ENCODE results near the gene POFUT2.

POFUT2 gene

DNA sequence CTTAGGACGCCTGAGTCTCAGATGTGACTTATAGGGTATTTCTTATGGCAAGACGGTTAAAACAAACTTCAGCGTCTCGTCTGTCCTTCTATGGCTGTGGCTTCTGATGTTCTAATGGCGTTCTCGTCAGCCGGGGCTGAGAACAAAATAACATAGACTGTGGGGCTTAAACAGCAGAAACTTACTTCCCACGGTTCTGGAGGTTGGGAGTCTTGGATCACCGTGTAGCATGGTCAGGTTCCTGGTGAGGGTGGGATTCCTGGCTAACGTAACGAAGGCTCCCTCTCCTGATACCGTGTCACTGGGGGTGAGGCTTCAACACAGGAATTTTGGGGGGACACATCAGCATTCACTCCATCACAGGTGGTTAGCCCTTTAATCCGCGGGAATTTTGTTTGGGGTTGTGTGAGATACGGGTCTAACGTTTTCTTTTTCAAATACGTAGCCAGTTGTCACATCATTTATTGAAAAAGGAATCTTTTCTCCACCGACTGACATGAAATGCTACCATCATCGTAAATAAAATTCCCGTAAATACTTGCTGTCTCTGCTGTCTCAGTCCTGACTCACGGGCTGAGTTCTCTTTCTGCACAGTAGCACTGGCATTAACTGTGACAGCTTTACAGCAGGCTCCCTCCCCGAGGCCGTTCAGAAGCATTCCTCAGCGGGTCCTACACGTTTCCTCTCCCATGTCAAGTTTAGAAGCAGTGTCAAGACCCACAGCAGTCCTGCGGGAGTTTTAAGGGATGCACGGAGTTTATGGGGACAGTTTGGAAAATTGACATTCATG, 8.1 kb upstream of the POFUT2 start:
- no peak for TF ChIP-seq JUND (IDR thresholded peaks at IDR 0.05; ENCODE audit: low read depth)
- in situ Hi-C loops (cut with HindIII; ENCODE audit: low pct_unique_long_range_greater_than_20kb, low sequenced_read_pairs), result no loop called here
- no peak for DNase-seq (ENCODE audit: low read depth in 1 of 2, low spot score in 1 of 2)

DNA sequence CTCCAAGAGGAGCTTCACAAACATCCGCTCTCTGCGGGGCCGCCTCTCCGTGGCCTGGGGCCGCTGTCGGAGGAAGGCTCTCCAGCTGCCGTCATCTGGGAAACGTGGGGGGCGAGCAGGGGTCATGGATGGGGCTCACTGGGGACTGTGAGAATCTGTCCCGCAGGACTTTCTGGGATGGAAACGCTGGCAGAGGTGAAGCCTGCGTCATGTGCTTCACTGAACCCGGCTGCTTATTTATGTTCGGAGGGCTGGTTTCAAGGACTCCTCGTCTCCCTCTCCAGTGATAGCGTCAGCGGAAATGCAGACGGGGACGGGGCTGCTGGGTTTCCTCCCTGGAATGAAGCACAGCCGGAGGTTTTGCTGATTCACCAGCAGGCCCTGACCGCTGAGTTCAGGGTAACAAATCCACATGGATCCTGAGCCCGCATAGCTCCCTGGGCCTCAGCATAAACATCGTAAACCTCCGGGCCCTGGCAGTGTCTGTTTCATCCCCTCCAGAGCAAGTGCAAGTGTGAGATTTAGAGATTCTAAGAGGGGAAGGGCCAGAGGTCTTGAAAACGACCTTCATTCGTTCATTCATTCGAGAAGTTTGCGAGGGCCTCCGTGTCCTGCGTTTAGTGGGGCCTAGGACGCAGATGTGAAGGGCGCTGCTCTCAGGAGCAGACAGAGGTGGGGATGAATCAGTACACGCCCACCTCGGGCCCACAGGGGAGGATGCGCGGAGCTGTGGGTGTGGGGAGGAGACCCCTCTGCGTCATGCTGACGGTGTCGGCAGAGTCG, 7.0 kb upstream of the POFUT2 start:
- in situ Hi-C loops (cut with HindIII; ENCODE audit: low pct_unique_long_range_greater_than_20kb, low sequenced_read_pairs), result no loop called here
- no peak for DNase-seq (ENCODE audit: low read depth in 1 of 2, low spot score in 1 of 2)
- no peak for TF ChIP-seq JUND (IDR thresholded peaks at IDR 0.05; ENCODE audit: low read depth)

DNA sequence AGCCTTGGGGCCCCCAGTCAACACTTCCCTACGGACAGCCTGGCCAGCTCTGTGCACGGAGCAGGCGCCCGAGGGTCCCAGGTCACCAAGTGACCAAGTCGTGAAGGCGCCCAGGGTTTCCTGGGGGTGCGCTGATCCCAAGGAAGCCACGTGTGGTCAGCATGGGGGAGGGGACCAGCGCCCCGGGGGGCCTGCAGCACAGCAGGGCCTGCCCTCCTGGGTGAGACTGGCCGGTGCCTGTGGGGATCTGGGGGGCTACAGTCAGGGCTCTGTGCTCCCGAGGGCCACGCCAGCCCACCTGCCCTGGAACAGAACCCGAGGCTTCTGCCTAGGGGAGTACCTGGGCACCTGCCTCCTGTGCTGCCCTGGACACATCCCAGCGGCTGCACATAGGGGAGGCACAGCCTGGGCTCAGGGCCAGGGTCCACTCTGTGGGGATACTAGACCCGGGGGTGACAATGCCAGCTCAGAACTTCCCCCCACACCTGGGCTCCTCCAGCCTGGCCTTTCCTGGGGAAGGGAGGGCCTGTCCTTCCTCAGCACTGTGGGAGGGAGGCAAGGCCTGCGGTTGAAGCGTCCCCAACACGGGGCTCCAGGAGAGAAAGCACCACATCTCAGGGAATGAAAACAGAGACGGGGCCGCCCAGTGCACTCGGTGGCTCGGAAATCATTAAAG, 6.2 kb upstream of the POFUT2 start:
- in situ Hi-C loops (cut with HindIII; ENCODE audit: low pct_unique_long_range_greater_than_20kb, low sequenced_read_pairs), result no loop called here
- no peak for TF ChIP-seq JUND (IDR thresholded peaks at IDR 0.05; ENCODE audit: low read depth)
- DNase-seq (ENCODE audit: low read depth in 1 of 2, low spot score in 1 of 2), result no peak

DNA sequence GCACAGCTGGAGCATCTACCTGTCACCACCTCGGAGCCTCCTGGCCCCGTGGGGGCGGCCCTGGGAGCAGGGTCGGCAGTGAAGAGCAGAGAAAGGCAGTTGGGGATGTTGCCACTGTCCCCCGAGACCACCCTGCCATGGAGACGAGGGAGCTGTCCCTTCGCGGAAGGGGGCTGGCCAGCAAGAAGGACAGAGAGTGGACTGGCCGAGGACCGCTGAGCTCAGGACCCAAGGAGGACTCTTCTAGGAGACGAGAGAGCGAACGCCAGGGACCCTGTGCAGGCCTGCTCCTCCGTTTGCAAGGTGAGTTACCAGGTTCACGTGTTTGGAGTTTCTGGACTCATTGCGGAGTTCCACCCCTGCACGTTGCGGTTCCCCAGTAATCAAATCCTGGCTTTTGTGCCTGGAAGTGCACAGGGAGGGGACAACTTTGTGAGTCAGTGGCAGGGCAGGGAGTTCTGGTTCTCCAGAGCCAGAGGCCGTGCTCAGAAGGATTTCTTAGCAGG, 5.6 kb upstream of the POFUT2 start:
- TF ChIP-seq JUND (IDR thresholded peaks at IDR 0.05; ENCODE audit: low read depth), result no peak
- in situ Hi-C loops (cut with HindIII; ENCODE audit: low pct_unique_long_range_greater_than_20kb, low sequenced_read_pairs), result no loop called here
- no peak for DNase-seq (ENCODE audit: low read depth in 1 of 2, low spot score in 1 of 2)

DNA sequence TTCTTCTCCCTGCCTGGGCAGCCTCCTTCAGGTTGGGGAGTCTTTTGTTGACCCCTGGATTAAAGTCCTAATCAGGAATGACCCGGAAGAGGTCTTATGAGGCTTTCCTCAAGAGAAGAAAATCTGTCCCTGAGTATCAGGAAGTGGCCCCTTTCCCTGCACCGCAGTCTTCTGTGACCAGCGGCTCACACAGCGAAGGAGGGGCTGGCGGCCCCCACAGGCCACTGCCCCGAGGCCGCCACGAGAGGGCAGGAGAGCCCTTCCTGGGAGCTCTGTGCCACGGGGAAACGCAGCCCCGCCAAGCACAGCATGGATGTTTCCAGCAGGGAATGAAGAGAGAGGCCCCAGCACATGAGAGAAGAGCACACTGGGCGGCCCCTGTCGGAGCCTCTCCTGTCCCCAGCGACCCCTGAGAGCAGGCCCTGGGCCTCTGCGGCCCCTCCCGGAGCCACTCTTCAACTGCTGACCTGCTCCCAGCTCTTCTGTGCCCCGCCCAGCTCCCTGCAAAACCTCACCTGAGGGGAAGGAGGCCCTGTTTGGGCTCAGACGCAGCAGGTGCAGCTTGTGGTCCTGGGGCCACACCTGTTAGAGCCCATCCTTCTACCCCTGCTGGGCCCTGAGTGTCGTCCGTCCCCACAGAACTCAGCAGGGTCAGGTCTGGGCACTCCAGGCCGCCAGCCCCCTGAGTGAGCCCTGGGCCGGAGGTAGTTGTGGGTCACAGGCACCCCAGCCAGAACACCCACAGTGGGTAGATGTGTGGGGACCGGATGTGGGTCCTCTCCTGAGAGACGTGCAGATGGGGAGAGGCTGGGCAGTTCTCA, 4.9 kb upstream of the POFUT2 start:
- in situ Hi-C loops (cut with HindIII; ENCODE audit: low pct_unique_long_range_greater_than_20kb, low sequenced_read_pairs), result no loop called here
- peak; percentile 81 to 84 for DNase-seq (ENCODE audit: low read depth in 1 of 2, low spot score in 1 of 2)
- no peak for TF ChIP-seq JUND (IDR thresholded peaks at IDR 0.05; ENCODE audit: low read depth)

DNA sequence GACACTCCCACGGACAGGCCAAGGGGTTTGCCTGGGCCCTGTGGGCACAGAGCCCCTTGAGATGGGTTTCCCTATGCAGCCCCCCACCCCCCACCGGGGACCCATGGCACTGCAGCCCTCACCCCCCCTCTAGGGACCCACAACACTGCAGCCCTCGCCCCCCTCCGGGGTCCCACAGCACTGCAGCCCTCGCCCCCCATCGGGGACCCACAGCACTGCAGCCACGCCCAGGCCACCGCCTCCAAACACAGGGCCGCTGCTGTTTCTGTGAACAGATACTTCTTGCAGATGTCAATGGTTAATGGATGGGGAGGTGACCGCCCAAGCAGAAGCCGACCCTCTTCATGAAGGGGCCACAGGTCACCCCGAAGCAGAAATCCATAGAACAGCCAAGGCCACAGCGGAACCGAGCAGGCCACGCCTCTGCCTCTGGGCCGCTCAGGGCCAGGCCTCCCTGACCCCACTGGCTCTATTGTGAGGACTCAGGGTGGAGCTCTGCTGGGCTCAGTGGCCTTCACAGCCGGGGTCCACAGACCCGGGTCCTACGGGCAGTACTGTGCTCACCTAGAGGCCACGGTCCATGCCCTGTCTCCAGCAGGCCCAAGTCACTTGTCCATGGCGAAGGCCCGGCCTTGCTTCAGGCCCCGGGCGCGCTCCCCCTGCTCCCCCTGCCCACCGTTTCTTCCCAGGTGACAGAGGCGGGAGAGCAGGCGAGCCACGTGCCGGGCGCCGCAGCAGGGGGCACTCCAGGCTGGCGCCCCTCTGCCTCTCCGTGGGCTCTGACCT, 4.1 kb upstream of the POFUT2 start:
- in situ Hi-C loops (cut with HindIII; ENCODE audit: low pct_unique_long_range_greater_than_20kb, low sequenced_read_pairs), result no loop called here
- no peak for TF ChIP-seq JUND (IDR thresholded peaks at IDR 0.05; ENCODE audit: low read depth)
- DNase-seq (ENCODE audit: low read depth in 1 of 2, low spot score in 1 of 2), result no peak

DNA sequence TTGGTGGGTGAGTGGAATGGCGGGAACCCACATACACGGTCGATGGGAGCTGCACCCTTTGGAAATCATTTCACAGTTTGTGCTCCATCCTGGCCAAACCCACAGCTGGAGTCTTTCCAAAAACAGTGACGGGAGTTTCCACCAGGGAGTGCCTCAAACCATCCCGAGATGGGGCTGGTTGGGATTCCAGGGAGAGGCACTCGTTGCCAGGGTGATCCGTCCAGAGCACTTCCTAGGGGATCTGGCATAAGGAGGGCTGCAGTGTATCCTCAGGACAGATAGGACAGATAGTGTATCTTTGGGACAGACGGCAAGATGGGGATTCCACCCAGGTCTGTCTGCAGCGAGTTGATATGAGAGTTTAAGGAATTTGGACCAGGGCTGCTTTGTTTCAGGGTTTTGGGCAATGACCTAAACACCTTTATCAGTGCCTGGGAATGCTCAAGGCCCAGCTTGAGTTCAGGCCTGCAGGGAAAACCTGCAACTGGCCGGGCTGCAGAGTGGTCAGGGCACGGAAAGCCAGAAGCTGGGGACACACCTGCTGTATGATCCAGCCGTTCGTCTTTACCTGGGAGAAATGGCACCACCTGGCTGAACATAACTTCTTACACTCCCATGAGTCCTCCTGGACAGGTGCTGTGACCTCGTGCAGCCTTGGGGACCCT, 3.4 kb upstream of the POFUT2 start:
- in situ Hi-C loops (cut with HindIII; ENCODE audit: low pct_unique_long_range_greater_than_20kb, low sequenced_read_pairs), result no loop called here
- no peak for TF ChIP-seq JUND (IDR thresholded peaks at IDR 0.05; ENCODE audit: low read depth)
- no peak for DNase-seq (ENCODE audit: low read depth in 1 of 2, low spot score in 1 of 2)

DNA sequence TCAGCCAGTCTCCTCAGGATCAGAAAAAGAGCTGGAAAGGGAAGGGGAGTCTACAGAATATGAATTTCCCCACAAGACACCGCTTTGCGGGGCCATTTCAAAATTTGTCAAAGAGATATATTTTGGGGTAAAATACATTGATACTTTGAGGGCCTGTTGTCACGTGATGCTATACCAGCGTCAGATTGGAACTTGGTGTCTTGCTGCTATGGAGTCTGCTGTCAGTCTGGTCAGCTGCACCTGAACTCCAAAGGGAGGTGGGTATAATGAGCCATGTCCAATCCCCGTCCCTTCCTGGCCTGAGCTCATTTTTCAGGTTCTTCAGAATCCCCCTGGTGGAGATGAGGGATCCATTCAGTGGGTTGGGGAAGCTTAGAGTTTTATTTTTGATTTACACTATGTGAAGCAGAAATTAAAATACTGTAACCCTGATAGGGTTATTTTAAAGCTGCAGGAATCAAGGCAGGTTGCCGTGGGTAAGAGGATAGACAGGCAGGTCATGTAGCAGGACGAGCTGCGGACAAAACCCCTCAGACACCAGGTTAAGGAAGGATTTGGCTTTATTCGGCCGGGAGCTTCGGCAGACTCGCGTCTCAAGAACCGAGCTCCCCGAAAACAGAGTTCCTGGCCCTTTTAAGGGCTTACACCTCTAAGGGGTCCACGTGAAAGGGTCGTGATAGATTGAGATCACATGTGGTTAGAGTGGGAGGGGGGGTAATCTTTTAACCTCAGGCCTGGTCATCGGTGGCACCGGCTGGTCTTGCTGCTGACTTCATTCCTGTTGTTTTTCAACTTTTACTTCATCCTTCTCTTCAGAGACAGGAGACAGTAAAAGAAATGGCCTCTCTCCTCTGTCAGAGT, 2.2 kb upstream of the POFUT2 start:
- DNase-seq (ENCODE audit: low read depth in 1 of 2, low spot score in 1 of 2), result peak in 1 of 2 experiments; percentile 37
- no peak for TF ChIP-seq JUND (IDR thresholded peaks at IDR 0.05; ENCODE audit: low read depth)
- in situ Hi-C loops (cut with HindIII; ENCODE audit: low pct_unique_long_range_greater_than_20kb, low sequenced_read_pairs), result no loop called here

DNA sequence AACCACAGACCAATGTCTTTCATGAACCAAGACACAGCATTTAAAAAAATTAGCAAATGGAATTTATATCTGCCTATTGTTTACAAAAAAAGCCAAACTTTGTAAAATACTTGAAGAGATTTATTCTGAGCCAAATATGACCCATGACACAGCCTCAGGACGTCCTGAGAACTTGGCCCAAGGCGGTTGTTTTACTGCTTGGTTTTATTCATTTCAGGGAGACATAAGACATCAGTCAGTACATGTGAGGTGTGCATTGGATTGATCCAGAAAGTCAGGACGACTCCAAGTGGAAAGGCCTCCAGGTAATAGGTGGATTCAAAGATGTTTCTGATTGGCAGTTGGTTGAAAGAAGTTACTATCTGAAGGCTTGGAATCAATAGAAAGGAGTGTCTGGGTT, 1.4 kb upstream of the POFUT2 start:
- in situ Hi-C loops (cut with HindIII; ENCODE audit: low pct_unique_long_range_greater_than_20kb, low sequenced_read_pairs), result no loop called here
- no peak for TF ChIP-seq JUND (IDR thresholded peaks at IDR 0.05; ENCODE audit: low read depth)
- no peak for DNase-seq (ENCODE audit: low read depth in 1 of 2, low spot score in 1 of 2)

DNA sequence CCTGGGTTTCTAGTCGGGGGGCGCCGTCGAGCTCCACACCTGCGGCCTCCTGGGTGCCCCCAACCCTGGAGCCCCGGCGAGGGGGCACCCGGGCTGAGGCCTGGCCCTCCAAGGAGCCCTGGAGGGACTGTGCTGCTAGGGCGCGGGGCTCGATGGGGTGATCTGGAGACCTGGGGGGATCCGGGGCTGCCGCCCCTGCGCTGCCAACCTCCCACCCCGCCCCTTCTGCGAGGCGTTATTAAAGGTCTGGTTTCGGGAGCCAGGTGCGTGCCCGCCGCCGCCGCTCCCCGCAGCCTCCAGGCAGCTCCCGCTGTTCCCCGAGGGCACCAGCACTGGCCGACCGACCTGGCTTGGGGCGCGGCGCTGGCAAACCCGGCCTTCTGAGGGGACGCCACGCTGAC, 746 bp upstream of the POFUT2 start:
- no peak for DNase-seq (ENCODE audit: low read depth in 1 of 2, low spot score in 1 of 2)
- in situ Hi-C loops (cut with HindIII; ENCODE audit: low pct_unique_long_range_greater_than_20kb, low sequenced_read_pairs), result no loop called here
- TF ChIP-seq JUND (IDR thresholded peaks at IDR 0.05; ENCODE audit: low read depth), result no peak
